GM12878 (cell line): ENCODE measurements around the gene KIAA1671. TPM values are rescaled to one million over a fixed set of nuclear protein-coding genes. Genes with fewer than 3 reads are reported as not detected.

Experiments
- ATAC-seq: fragments of 200-7000 bp; cut with Tn5 transposase; 3 replicates; pipeline ENCODE4 v1.9.1; 2020; ENCODE audit warnings: mild to moderate bottlenecking, moderate library complexity
- BruUV-seq: library from RNA; stranded (reverse); fragments of 400-500 nt; replicated peaks from 2 replicates; lab custom pipeline; 2021; lab: Mats Ljungman, UMichigan
- CTCF ChIA-PET: fragments of 300-600 bp; sonication (Branson Sonifier 250); formaldehyde crosslinking; extraction: SDS; loops from one replicate; lab custom pipeline; 2021; ENCODE audit warnings: inconsistent platforms; lab: Yijun Ruan, JAX
- POLR2A ChIA-PET: fragments of 350-600 bp; formaldehyde crosslinking; extraction: SDS; loops from one replicate; lab custom pipeline; 2021; ENCODE audit warnings: inconsistent platforms; lab: Charles Lee
- RAD21 ChIA-PET: fragments of 300-600 bp; sonication (Branson Sonifier 250); formaldehyde crosslinking; loops from one replicate; lab custom pipeline; 2023; ENCODE audit warnings: antibody characterized with exemption; ENCODE audit not compliant: unreplicated experiment; lab: Charles Lee
- SMC1A ChIA-PET: fragments of 300-600 bp; sonication (Branson Sonifier 250); formaldehyde crosslinking; loops from one replicate; lab custom pipeline; 2023; ENCODE audit not compliant: unreplicated experiment, uncharacterized antibody; lab: Charles Lee
- DNase-seq: peaks from one replicate; pipeline ENCODE4 v3.0.0-alpha.2; 2011; ENCODE audit warnings: low read depth, low spot score
- FAIRE-seq: peaks from 3 replicates; lab custom pipeline; 2011; peaks lifted over from hg19 to GRCh38; lab: Jason Lieb, UNC
- H2AFZ ChIP-seq: 2 replicates; pipeline ENCODE4 v1.6.0; 2011; ENCODE audit warnings: low read depth, low read length, control low read depth; ENCODE audit not compliant: control insufficient read depth
- H3K27ac ChIP-seq: 2 replicates; pipeline ENCODE4 v1.5.1; 2011; ENCODE audit warnings: control low read depth; ENCODE audit not compliant: control insufficient read depth, insufficient read depth
- H3K27me3 ChIP-seq, 2 experiments: replicated peaks in 1 of 2; 2 replicates each; pipeline versions ENCODE4 v1.6.0 to v1.6.1; 2011; ENCODE audit warnings: low read length in 1 of 2; ENCODE audit not compliant: control insufficient read depth in 2 of 2, insufficient read depth in 2 of 2
- H3K36me3 ChIP-seq, 2 experiments: 2 replicates each; pipeline ENCODE4 v1.5.1; 2011; ENCODE audit warnings: low read length in 1 of 2; ENCODE audit not compliant: control insufficient read depth in 2 of 2, insufficient read depth in 2 of 2
- H3K4me1 ChIP-seq: 2 replicates; pipeline ENCODE4 v1.6.1; 2011; ENCODE audit warnings: mild to moderate bottlenecking, low read length, moderate library complexity, mixed read lengths; ENCODE audit not compliant: control insufficient read depth, insufficient read depth
- H3K4me2 ChIP-seq: 2 replicates; pipeline ENCODE4 v1.6.0; 2011; ENCODE audit warnings: control low read depth; ENCODE audit not compliant: control insufficient read depth, insufficient read depth
- H3K4me3 ChIP-seq: fragments of 200-600 bp; sonication (generic); 2 replicates; pipeline ENCODE4 v1.5.1; 2016
- H3K79me2 ChIP-seq: 2 replicates; pipeline ENCODE4 v1.6.0; 2011; ENCODE audit warnings: low read length; ENCODE audit not compliant: control insufficient read depth, insufficient read depth
- H3K9ac ChIP-seq: 2 replicates; pipeline ENCODE4 v1.8.0; 2011; ENCODE audit warnings: low read length, control low read depth, mixed read lengths; ENCODE audit not compliant: control insufficient read depth, insufficient read depth
- H3K9me3 ChIP-seq: replicated peaks from 3 replicates; pipeline ENCODE4 v1.5.1; 2011; ENCODE audit warnings: mild to moderate bottlenecking, low read length; ENCODE audit not compliant: control insufficient read depth, insufficient read depth
- H4K20me1 ChIP-seq: 2 replicates; pipeline ENCODE4 v1.6.0; 2011; ENCODE audit not compliant: control insufficient read depth, insufficient read depth
- BMI1 ChIP-seq: fragments of 450-650 bp; IDR thresholded peaks from 2 replicates; pipeline ENCODE4 v1.6.1; 2016; ENCODE audit warnings: mild to moderate bottlenecking, moderate library complexity, borderline replicate concordance
- BRCA1 ChIP-seq: IDR thresholded peaks from 2 replicates; pipeline ENCODE4 v1.6.1; 2011; ENCODE audit warnings: low read depth, low read length, improper control_type of control experiment
- CEBPB ChIP-seq, 2 experiments: fragments of 150-350 bp in 1 of 2; IDR thresholded peaks; 2 replicates each; pipeline ENCODE4 v1.6.1; 2012 to 2014; ENCODE audit warnings: low read depth in 2 of 2, low read length in 2 of 2, borderline replicate concordance in 1 of 2, inconsistent platforms in 1 of 2
- CHD2 ChIP-seq: IDR thresholded peaks from 2 replicates; pipeline ENCODE4 v1.6.1; 2011; ENCODE audit warnings: low read depth, low read length, improper control_type of control experiment, borderline replicate concordance
- IRF3 ChIP-seq: fragments of 450-650 bp; IDR thresholded peaks from 2 replicates; pipeline ENCODE4 v1.6.1; 2014; ENCODE audit warnings: mild to moderate bottlenecking
- MEF2A ChIP-seq: IDR thresholded peaks from 2 replicates; pipeline ENCODE4 v1.6.1; 2011; ENCODE audit warnings: low read depth, mild to moderate bottlenecking, low read length, moderate library complexity; ENCODE audit not compliant: insufficient read depth
- MYB ChIP-seq: fragments of 150-350 bp; IDR thresholded peaks from 2 replicates; pipeline ENCODE4 v1.6.1; 2014; ENCODE audit warnings: mild to moderate bottlenecking, low read depth, low read length, borderline replicate concordance
- NFYB ChIP-seq: IDR thresholded peaks from 2 replicates; pipeline ENCODE4 v1.6.1; 2011; ENCODE audit warnings: low read depth, mild to moderate bottlenecking, low read length, improper control_type of control experiment, moderate library complexity; ENCODE audit not compliant: insufficient read depth
- NRF1 ChIP-seq: conservative IDR thresholded peaks from 2 replicates; pipeline ENCODE4 v1.6.1; 2011; ENCODE audit warnings: mild to moderate bottlenecking, low read depth, low read length, improper control_type of control experiment
- PML ChIP-seq: IDR thresholded peaks from 2 replicates; pipeline ENCODE4 v1.6.1; 2012; ENCODE audit warnings: low read length, inconsistent platforms
- SMC3 ChIP-seq: IDR thresholded peaks from 2 replicates; pipeline ENCODE4 v1.6.1; 2011; ENCODE audit warnings: low read length, improper control_type of control experiment, borderline replicate concordance
- STAT3 ChIP-seq: IDR thresholded peaks from 2 replicates; pipeline ENCODE4 v1.6.1; 2011; ENCODE audit warnings: low read depth, low read length, improper control_type of control experiment
- WRNIP1 ChIP-seq: IDR thresholded peaks from 2 replicates; pipeline ENCODE4 v1.6.1; 2011; ENCODE audit warnings: low read depth, low read length, improper control_type of control experiment, borderline replicate concordance
- ZBTB11 ChIP-seq: fragments of 450-650 bp; formaldehyde crosslinking; IDR thresholded peaks from 2 replicates; pipeline ENCODE4 v1.5.0; 2022; ENCODE audit warnings: mild to moderate bottlenecking, missing genetic modification characterization
- WGBS: methylation state at CpG from one replicate; pipeline ENCODE4 v1.1.6; 2016; ENCODE audit warnings: low lambda C conversion rate; ENCODE audit not compliant: insufficient replicate concordance, insufficient coverage; ENCODE audit errors: missing lambda C conversion rate; 5-methylcytosine and 5-hydroxymethylcytosine counted together
- in situ Hi-C: fragments of 300-500 bp; cut with MboI; formaldehyde crosslinking; loops from 9 replicates; pipeline ENCODE4 v1.14.3; 2018; ENCODE audit warnings: mixed read lengths
- intact Hi-C: fragments of 100-400 bp; cut with micrococcal nuclease; formaldehyde crosslinking; loops from one replicate; pipeline ENCODE4 v1.14.2; 2022; ENCODE audit not compliant: unreplicated experiment
- polyA plus RNA-seq, 11 experiments: library from polyadenylated mRNA; depleted of rRNA in 4 of 11; unstranded in 6 of 11; stranded (reverse) in 5 of 11; fragments of >200 nt; fragmentation: Nextera tagmentation in 4 of 11; fragmentation: Illumina TruSeq in 1 of 11; extraction: Ambion mirVana in 4 of 11; extraction: Trizol in 1 of 11; gene quantifications; 1 replicate in 1 of 11; 2 replicates in 10 of 11; pipeline versions ENCODE4 v1.2.1 to v1.2.3, GENCODE V29; 2011 to 2016; ENCODE audit warnings: inconsistent platforms in 2 of 11, missing spikeins in 2 of 11, low read depth in 1 of 11
- total RNA-seq, 4 experiments: library from RNA; depleted of rRNA in 3 of 4; stranded (reverse); fragments of >200 nt in 3 of 4; fragmentation: Illumina TruSeq in 1 of 4; extraction: Trizol in 1 of 4; gene quantifications; 2 replicates each; pipeline versions ENCODE4 v1.2.1 to v1.2.3, GENCODE V29; 2013 to 2021

KIAA1671 gene
- total and polyA plus RNA-seq, 10 of the 15 experiments (the other 5 are each of a cell fraction or from before 2014, with no cell fraction given), result 0.05 to 2.7 (median 0.33) TPM

GRCh38 chr22:25186140-25186539, 233.6 kb downstream of the KIAA1671 start:
- ChIA-PET CTCF (interaction anchor here (1.8 kb wide), 1 partner anchor 16 kb away, joined by 6 read pairs; no protein-coding TSS in a partner anchor), SMC1A (no interaction called here), POLR2A (no interaction called here), RAD21 (no interaction called here)
- H3K4me3 ChIP-seq, result no peak overlapping the region
- no peak for DNase-seq
- TF ChIP-seq IRF3, result no peak
- TF ChIP-seq BMI1, result no peak
- TF ChIP-seq STAT3, result no peak
- no peak for TF ChIP-seq PML
- TF ChIP-seq BRCA1, result no peak
- no peaks in the 10 kb centered on the region for H3K79me2 ChIP-seq
- no TSS peak for BruUV-seq
- 0% methylated on average over 2 of the region's 3 CpGs for WGBS
- no peak for ATAC-seq
- FAIRE-seq, result no peak
- H3K27me3 ChIP-seq, result no peaks in the 10 kb centered on the region
- in situ Hi-C loops (no loop called here), intact Hi-C loops (no loop called here)
- H3K27ac ChIP-seq, result no peak overlapping the region
- H3K9me3 ChIP-seq, result no peaks in the 10 kb centered on the region
- H3K36me3 ChIP-seq, result no peaks in the 10 kb centered on the region
- no peaks in the 10 kb centered on the region for H4K20me1 ChIP-seq
- no peaks in the 10 kb centered on the region for H3K4me1 ChIP-seq
- H2AFZ ChIP-seq, result no peak overlapping the region
- H3K4me2 ChIP-seq, result no peak overlapping the region
- no peak overlapping the region for H3K9ac ChIP-seq

- H3K4me1 ChIP-seq, result no peaks in the 10 kb centered on the region
- in situ Hi-C loops (no loop called here), intact Hi-C loops (no loop called here)
- no peaks in the 10 kb centered on the region for H4K20me1 ChIP-seq
- SMC1A ChIA-PET, result no interaction called here
- H3K9ac ChIP-seq, result no peak overlapping the region
- ATAC-seq (no peak), FAIRE-seq (no peak), DNase-seq (no peak)
- no peaks in the 10 kb centered on the region for H3K27me3 ChIP-seq
- no peak overlapping the region for H3K4me3 ChIP-seq
- H3K27ac ChIP-seq, result no peak overlapping the region
- H3K79me2 ChIP-seq, result no peaks in the 10 kb centered on the region
- BruUV-seq, result no TSS peak
- CTCF ChIA-PET, result interaction anchor here (1.7 kb wide), 1 partner anchor 15 kb away, joined by 10 read pairs; no protein-coding TSS in a partner anchor
- WGBS, result 20% methylated on average over 6 of the region's 6 CpGs
- POLR2A ChIA-PET, result no interaction called here
- no peak overlapping the region for H3K4me2 ChIP-seq
- RAD21 ChIA-PET, result no interaction called here
- H3K36me3 ChIP-seq, result no peaks in the 10 kb centered on the region
- H2AFZ ChIP-seq, result no peak overlapping the region
- no peaks in the 10 kb centered on the region for H3K9me3 ChIP-seq
- TF ChIP-seq SMC3, result no peak
- TF ChIP-seq NRF1, result no peak
- no peak for TF ChIP-seq MEF2A
- TF ChIP-seq CEBPB (IDR thresholded peaks at IDR 0.05; ENCODE audit: borderline replicate concordance in 1 of 2, low read depth in 2 of 2, low read length in 2 of 2), result no peak
- TF ChIP-seq WRNIP1, result no peak
- TF ChIP-seq NFYB, result no peak
- no peak for TF ChIP-seq MYB
- no peak for TF ChIP-seq ZBTB11 (CRISPR knock-in tag)
- no peak for TF ChIP-seq CHD2
Measured at GRCh38 chr22:25187469-25187868, 235.0 kb downstream of the KIAA1671 start.
